ENCODE measurements around the gene CCL21.
"Not testable (repeated sequence)": the region's sequence is repeated elsewhere in the genome, so short reads cannot be mapped to it uniquely, and the experiment has no call there.

Gene CCL21

GRCh38 chr9:34710023-34710422 is at the start of gene CCL21:
Gene CCL21, minus strand, starts transcription at chr9:34710136. Its CDS starts 70 bp downstream, at chr9:34710066.
- DNase-seq = no peak

DNA sequence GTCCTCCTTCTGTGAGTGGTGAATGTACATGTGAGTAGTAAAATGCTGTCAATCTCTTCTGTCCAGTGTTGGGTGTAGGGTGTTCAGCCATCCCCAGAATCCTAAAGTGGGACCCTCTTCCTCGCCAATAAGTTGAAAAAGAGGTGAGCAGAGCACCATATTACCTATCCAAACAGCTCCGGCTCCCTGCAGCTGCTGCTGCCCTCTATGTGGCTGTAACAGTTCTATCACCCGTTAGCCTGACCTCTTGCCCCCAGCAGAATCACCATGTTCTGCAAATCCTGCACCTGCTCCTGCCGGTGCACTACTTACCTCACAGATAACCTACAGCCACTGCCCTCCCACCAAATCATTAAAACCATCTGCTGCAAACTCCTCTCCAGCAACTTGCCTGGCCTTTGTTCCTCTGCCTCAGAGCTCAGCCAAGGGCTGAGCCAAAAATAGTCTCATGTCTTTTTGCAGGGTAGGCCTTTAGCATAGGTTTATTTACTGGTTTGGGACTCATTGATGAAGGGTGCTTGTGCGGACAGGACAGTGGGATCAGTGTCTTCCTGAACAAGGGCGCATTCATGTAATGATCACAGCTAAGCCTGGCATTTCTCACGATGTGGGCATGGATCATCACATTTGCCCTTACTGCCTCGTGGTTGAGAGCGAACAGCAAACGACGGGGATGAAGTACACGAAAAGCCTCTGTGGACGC is 49.6 kb upstream of the CCL21 start:
- peak; percentile 2 for DNase-seq

DNA sequence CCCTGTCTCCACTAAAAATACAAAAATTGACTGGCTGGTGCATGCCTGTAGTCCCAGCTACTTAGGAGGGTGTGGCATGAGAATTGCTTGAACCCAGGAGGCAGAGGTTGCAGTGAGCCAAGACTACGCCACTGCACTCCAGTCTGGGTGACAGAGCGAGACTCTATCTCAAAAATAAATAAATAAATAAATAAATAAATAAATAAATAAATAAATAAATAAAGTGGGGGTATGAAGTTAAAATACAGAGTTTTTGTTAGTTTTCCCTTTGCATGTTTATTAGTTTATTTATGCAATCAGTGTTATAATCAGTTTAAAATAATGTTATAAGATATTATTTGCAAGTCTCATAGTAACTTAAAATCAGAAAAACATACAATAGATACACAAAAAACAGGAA is 40.4 kb upstream of the CCL21 start:
- DNase-seq = not testable (repeated sequence)

- DNase-seq = no peak
Observed at GRCh38 chr9:34746526-34746925, 36.6 kb upstream of the CCL21 start.

DNA sequence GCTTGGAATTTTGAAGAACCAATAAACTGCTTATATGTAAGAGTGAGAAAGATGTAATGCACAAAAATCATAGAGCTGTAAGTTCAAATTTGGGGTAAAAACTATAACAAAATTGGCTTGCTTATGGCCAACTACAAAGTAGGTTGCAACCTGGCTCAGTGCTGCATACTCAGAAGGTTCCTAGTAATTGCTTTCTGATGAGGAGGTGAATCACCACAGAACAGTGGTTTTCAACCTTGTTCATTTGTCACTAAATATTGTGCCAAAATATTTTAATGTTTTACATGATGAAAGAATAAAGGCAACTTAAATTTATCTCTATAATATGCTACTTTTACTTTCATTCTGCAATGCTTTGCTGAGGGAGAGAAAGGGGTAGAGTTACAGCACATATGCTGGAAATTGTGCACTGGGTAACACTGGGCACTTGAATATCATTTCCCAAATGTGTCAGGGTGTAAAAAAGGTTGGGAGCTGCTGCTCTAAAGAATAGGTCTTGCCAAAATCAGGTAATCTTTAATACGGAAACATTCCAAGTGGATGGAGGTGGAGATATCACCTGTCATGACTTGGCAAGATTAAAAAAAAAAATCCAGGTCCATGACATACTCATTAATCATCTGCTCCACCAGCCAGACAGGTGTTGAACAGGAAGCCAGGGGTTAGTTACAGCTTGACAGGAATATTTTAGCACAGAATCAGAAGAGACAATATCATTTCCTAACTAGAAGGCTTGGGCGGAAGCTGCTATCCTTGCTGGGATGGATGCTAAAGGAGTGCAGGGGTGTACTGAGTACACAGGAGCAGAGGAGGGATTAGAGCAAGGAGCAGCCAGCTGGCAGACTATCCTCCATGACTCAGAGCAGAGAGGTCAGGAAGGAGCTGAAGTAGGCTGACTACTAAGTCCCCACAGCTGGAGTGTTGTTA is 34.6 kb upstream of the CCL21 start:
- DNase-seq = no peak

GRCh38 chr9:34742710-34743109 is 32.8 kb upstream of the CCL21 start:
- DNase-seq = no peak

DNA sequence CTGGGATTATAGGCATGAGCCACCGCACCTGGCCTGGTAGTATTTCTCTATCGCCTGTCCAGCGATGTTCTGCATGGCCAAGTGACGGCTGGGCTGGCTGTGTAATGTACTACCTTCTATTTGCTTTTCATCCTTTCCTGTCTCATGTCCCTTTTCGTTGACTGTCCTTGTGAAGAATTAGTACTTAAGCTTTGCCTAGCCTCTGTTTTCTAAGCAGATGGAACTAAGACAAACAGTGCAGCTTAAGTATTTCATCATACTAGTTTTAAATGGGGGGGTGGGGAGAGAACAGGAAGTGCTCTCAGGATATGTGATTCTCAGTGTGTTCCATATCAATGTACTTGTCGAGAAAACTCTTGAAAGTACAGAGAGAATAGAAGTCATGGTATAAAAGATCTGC is 31.7 kb upstream of the CCL21 start:
- no peak for DNase-seq

DNA sequence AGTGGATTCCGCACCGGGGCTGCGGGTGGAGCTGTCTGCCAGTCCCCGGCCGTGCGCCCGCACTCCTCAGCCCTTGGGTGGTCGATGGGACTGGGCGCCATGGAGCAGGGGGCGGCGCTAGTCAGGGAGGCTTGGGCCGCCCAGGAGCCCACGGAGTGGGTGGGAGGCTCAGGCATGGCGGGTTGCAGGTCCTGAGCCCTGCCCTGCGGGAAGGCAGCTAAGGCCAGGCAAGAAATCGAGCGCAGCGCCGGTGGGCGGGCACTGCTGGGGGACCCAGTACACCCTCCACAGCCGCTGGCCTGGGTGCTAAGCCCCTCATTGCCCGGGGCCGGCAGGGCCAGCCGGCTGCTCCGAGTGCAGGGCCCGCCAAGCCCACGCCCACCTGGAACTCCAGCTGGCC is 30.2 kb upstream of the CCL21 start:
- not testable (repeated sequence) for DNase-seq

DNA sequence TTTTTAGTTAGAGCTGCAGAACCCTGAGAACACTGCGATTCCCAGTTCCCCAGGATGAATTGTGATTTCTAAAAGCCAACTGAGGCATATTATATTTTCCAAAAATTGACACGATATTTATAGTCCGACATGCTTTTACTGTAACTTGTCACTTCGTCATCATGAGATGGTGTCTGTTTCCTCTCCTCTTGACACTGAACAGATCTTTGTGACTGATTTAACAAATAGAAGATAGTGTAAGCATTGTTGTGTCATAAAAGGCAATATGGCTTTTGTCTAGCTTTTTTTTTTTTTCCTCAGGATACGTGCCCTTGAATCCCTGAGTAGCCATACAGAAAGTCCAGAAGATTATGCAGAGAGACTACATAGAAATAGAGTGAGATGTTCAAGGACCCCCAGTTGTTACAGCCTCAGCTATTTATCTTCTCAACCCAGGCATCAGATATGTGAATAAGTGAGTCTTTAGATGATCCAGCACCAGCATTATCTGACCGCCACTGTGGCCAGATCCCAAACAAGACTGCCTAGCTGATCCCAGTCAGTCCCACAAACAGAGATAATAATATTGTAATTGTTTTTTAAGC is 27.8 kb upstream of the CCL21 start:
- no peak for DNase-seq

GRCh38 chr9:34734720-34735119 is 24.8 kb upstream of the CCL21 start:
- DNase-seq = no peak

GRCh38 chr9:34732886-34733285 is 22.9 kb upstream of the CCL21 start:
- no peak for DNase-seq

DNA sequence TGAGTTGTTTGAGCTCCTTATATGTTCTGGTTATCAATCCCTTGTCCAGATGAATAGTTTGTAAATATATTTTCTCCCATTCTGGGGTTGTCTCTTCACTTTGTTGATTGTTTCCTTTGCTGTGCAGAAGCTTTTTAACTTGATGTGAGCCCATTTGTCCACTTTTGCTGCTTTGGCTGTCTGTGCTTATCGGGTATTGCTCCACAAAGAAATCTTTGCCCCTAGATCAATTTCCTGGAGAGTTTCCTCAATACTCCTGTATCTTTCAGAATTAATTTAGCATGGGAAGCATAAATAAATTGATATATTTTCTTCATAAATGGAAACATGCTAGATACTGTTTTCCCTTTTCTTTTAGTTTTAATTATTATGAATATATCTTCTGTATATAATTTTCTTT is 22.5 kb upstream of the CCL21 start:
- no peak for DNase-seq

- DNase-seq = no peak
Observed at GRCh38 chr9:34723141-34723540, 13.2 kb upstream of the CCL21 start.

GRCh38 chr9:34719769-34720025 is 9.8 kb upstream of the CCL21 start:
- DNase-seq = not testable (repeated sequence)

GRCh38 chr9:34719021-34719768 is 9.3 kb upstream of the CCL21 start:
- DNase-seq = no peak

- DNase-seq = no peak
Observed at GRCh38 chr9:34717996-34718614, 8.2 kb upstream of the CCL21 start.

- DNase-seq = no peak
Observed at GRCh38 chr9:34716711-34717110, 6.8 kb upstream of the CCL21 start.

GRCh38 chr9:34715639-34716215 is 5.8 kb upstream of the CCL21 start:
- DNase-seq = no peak

GRCh38 chr9:34714007-34714406 is 4.1 kb upstream of the CCL21 start:
- no peak for DNase-seq

DNA sequence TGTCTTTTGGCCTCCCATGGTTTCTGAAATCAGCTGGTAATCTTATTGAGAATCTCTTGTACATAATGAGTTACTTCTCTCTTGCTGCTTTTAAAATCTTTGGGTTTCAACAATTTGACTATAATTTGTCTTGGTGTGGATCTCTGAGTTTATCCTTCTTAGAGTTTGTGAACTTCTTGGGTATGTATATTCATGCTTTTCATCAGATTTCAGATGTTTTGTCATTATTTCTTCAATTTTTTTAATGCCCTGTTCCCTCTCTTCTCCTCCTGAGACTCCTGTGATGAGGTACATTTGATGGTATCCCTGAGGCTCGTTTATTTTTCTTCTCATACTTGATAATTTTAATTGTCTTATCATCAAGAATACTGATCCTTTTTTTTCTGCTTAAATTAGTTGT is 2.2 kb upstream of the CCL21 start:
- no peak for DNase-seq

DNA sequence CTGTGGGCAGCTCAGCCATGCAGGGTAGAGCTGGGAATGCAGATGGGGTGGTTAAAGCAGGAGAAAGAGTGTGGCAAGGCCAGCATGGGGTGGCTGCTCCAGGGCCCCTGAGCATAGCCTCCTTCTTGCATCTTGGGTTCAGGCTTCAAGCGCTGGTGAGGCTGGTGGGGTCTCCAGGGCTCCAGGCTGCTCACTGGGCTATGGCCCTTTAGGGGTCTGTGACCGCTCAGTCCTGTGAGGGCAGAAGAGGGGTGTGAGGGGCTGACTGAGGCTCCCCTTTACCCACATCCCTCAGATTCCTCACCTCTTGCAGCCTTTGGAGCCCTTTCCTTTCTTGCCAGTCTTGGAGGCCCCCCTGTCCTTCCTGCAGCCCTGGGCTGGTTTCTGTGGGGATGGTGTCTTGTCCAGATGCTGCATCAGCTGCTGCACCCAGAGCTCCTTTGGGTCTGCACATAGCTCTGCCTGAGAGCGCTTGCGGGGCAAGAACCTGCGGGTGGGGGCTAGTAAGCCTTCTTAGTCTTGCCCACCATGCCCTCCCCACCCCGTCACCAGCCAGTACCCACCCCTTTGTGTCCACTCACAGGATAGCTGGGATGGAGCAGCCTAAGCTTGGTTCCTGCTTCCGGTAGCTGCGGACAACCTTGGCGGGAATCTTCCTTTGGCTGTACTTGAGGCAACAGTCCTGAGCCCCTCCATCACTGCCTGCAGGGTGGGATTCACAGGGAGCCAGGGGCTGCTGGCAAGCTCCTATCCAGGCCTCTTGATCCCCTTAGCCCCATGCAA is 549 bp downstream of the CCL21 start:
- DNase-seq = no peak

DNA sequence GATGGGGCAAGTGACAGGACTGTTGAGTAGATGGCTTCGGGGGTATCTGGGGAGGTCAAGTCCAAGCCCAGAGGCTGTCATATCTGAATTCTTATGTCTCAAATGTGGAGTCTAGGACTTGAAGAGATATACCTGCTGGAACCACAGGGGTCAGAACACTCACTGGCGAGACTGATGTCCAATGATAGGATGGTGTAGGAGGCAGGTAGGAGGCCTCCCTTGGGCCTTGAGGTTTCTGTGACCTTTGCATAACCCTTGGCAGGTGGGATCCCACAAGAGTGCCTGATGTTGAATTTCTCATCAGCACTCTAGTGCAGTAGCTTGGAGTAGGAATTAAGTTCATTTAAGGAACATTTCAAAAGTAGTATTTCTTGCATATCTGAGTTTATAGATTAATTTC is 2.8 kb downstream of the CCL21 start:
- peak; percentile 19 for DNase-seq
